A549 (cell line): ENCODE results near the gene ENTPD6. TPM values are rescaled to one million over a fixed set of nuclear protein-coding genes. Genes with fewer than 3 reads are reported as not detected.

Experiments used
- ATAC-seq, 2 experiments: fragments of 200-7000 bp in 1 of 2; fragments of >200 bp in 1 of 2; cut with Nextera tagmentation in 1 of 2; cut with Tn5 transposase in 1 of 2; 3 replicates each; pipeline versions ENCODE4 v1.8.0 to v1.9.1; 2018 to 2020; ENCODE audit warnings: mild to moderate bottlenecking in 1 of 2, moderate library complexity in 1 of 2
- CTCF ChIA-PET: fragments of 300-600 bp; sonication (Branson Sonifier 250); formaldehyde crosslinking; extraction: SDS; loops from one replicate; lab custom pipeline; 2021; ENCODE audit warnings: antibody characterized with exemption, inconsistent platforms; lab: Yijun Ruan, JAX
- POLR2A ChIA-PET: fragments of 350-600 bp; formaldehyde crosslinking; extraction: SDS; loops from one replicate; lab custom pipeline; 2021; ENCODE audit warnings: antibody characterized with exemption, inconsistent platforms; lab: Yijun Ruan, JAX
- DNase-seq, 2 experiments: peaks; one replicate each; pipeline versions ENCODE4 v3.0.0 to v3.0.0-alpha.2; 2011 to 2016; ENCODE audit warnings: low read depth in 1 of 2, low spot score in 1 of 2
- FAIRE-seq: peaks from 2 replicates; lab custom pipeline; 2011; peaks lifted over from hg19 to GRCh38; lab: Jason Lieb, UNC
- H3K27ac ChIP-seq, 2 experiments: fragments of >200 bp; sonication (Bioruptor Twin); formaldehyde crosslinking; 3 replicates each; pipeline ENCODE4 v1.5.1; 2016 to 2017
- H3K4me1 ChIP-seq: fragments of >200 bp; sonication (Bioruptor Twin); formaldehyde crosslinking; 3 replicates; pipeline ENCODE4 v1.6.1; 2016
- H3K4me2 ChIP-seq: fragments of >200 bp; sonication (Bioruptor Twin); formaldehyde crosslinking; 3 replicates; pipeline ENCODE4 v1.6.1; 2016
- H3K4me3 ChIP-seq: fragments of >200 bp; sonication (Bioruptor Twin); formaldehyde crosslinking; 3 replicates; pipeline ENCODE4 v1.5.1; 2016
- H3K9me3 ChIP-seq: fragments of >200 bp; sonication (Bioruptor Twin); formaldehyde crosslinking; 3 replicates; pipeline ENCODE4 v1.6.1; 2016
- BCL3 ChIP-seq: fragments of >200 bp; sonication (Bioruptor Twin); formaldehyde crosslinking; IDR thresholded peaks from 3 replicates; pipeline ENCODE4 v1.6.1; 2016
- CBX2 ChIP-seq: fragments of 200-600 bp; sonication (generic); IDR thresholded peaks from 2 replicates; pipeline ENCODE4 v1.6.1; 2016; ENCODE audit warnings: low read depth, mild to moderate bottlenecking, borderline replicate concordance
- CEBPB ChIP-seq, 2 experiments: fragments of >200 bp in 1 of 2; sonication (Bioruptor Twin) in 1 of 2; formaldehyde crosslinking in 1 of 2; IDR thresholded peaks; 2 replicates each; pipeline ENCODE4 v1.6.1; 2012 to 2016
- CTCF ChIP-seq: fragments of >200 bp; sonication (Bioruptor Twin); formaldehyde crosslinking; IDR thresholded peaks from 3 replicates; pipeline ENCODE4 v1.5.1; 2016
- EHMT2 ChIP-seq: fragments of 200-600 bp; sonication (generic); IDR thresholded peaks from 2 replicates; pipeline ENCODE4 v1.6.1; 2016; ENCODE audit warnings: antibody characterized with exemption, low read depth, mild to moderate bottlenecking, moderate library complexity
- EP300 ChIP-seq, 2 experiments: fragments of >200 bp; sonication (Bioruptor Twin); formaldehyde crosslinking; IDR thresholded peaks; 2 replicates in 1 of 2; 3 replicates in 1 of 2; pipeline ENCODE4 v1.6.1; 2016 to 2017
- HES2 ChIP-seq: fragments of >200 bp; sonication (Bioruptor Twin); formaldehyde crosslinking; IDR thresholded peaks from 2 replicates; pipeline ENCODE4 v1.6.1; 2016
- HOXB5 ChIP-seq: fragments of 250-450 bp; sonication (Bioruptor Pico); IDR thresholded peaks from 2 replicates; pipeline ENCODE4 v1.5.0; 2020; ENCODE audit warnings: mild to moderate bottlenecking, moderate library complexity
- MAFK ChIP-seq: fragments of 450-650 bp; IDR thresholded peaks from 2 replicates; pipeline ENCODE4 v1.6.1; 2014; ENCODE audit not compliant: partially characterized antibody
- MAX ChIP-seq: IDR thresholded peaks from 2 replicates; pipeline ENCODE4 v1.6.1; 2012
- MAZ ChIP-seq: fragments of 150-350 bp; IDR thresholded peaks from 2 replicates; pipeline ENCODE4 v1.6.1; 2014; ENCODE audit warnings: antibody characterized with exemption, low read depth, low read length, borderline replicate concordance
- NFE2L2 ChIP-seq: fragments of 150-350 bp; conservative IDR thresholded peaks from 2 replicates; pipeline ENCODE4 v1.6.1; 2014; ENCODE audit warnings: low read length
- NPAS2 ChIP-seq: fragments of 250-450 bp; sonication (Bioruptor Pico); IDR thresholded peaks from 2 replicates; pipeline ENCODE4 v1.8.0; 2022; ENCODE audit warnings: mild to moderate bottlenecking, moderate library complexity, borderline replicate concordance
- NR3C1 ChIP-seq: fragments of >200 bp; sonication (Bioruptor Twin); formaldehyde crosslinking; IDR thresholded peaks from 3 replicates; pipeline ENCODE4 v1.6.1; 2017
- RAD21 ChIP-seq, 2 experiments: fragments of >200 bp in 1 of 2; sonication (Bioruptor Twin) in 1 of 2; formaldehyde crosslinking in 1 of 2; IDR thresholded peaks in 1 of 2; conservative IDR thresholded peaks in 1 of 2; 2 replicates in 1 of 2; 3 replicates in 1 of 2; pipeline ENCODE4 v1.6.1; 2012 to 2018; ENCODE audit warnings: inconsistent platforms in 1 of 2
- RARB ChIP-seq: fragments of 250-450 bp; sonication (Bioruptor Pico); IDR thresholded peaks from 2 replicates; pipeline ENCODE4 v1.8.0; 2021; ENCODE audit warnings: mild to moderate bottlenecking, moderate library complexity
- RNF2 ChIP-seq: fragments of 200-600 bp; sonication (generic); IDR thresholded peaks from 2 replicates; pipeline ENCODE4 v1.6.1; 2016; ENCODE audit warnings: low read depth, mild to moderate bottlenecking, antibody characterized with exemption, moderate library complexity, borderline replicate concordance
- TP53 ChIP-seq: fragments of 250-450 bp; sonication (Bioruptor Pico); IDR thresholded peaks from 2 replicates; pipeline ENCODE4 v1.5.0; 2021; ENCODE audit warnings: mild to moderate bottlenecking, moderate library complexity
- USF2 ChIP-seq: fragments of 450-650 bp; IDR thresholded peaks from 2 replicates; pipeline ENCODE4 v1.6.1; 2014; ENCODE audit warnings: antibody characterized with exemption
- ZC3H11A ChIP-seq: fragments of 450-650 bp; IDR thresholded peaks from 2 replicates; pipeline ENCODE4 v1.6.1; 2014; ENCODE audit warnings: antibody characterized with exemption, mild to moderate bottlenecking
- ZSCAN20 ChIP-seq: fragments of 250-450 bp; sonication (Bioruptor Pico); IDR thresholded peaks from 2 replicates; pipeline ENCODE4 v1.8.0; 2022; ENCODE audit warnings: mild to moderate bottlenecking, moderate library complexity
- WGBS: methylation state at CpG from one replicate; pipeline ENCODE4 v1.1.6; 2017; ENCODE audit errors: missing lambda C conversion rate; 5-methylcytosine and 5-hydroxymethylcytosine counted together
- polyA plus RNA-seq, 4 experiments: library from polyadenylated mRNA; depleted of rRNA in 3 of 4; stranded (reverse); fragments of >200 nt; fragmentation: RNase III in 1 of 4; extraction: RNeasy Plus Mini Kit Qiagen cat#74134 plus additional on column Dnase treatment in 1 of 4; gene quantifications; 2 replicates in 3 of 4; 3 replicates in 1 of 4; pipeline ENCODE4 v1.2.3, GENCODE V29; 2011 to 2017

The ENTPD6 gene
- polyA plus RNA-seq, 2 of the 4 experiments (the other 2 are of a cell fraction): 85.7 to 87.0 TPM

GRCh38 chr20:25191689-25192088 lies 3.8 kb upstream of the ENTPD6 start:
- POLR2A ChIA-PET: no interaction called here

GRCh38 chr20:25193843-25194242 lies 1.7 kb upstream of the ENTPD6 start:
- DNase-seq (no peak), ATAC-seq (no peak)

More at GRCh38 chr20:25191689-25192088, 3.8 kb upstream of the ENTPD6 start:
- CTCF ChIA-PET: interaction anchor here (0.7 to 6.0 kb wide), 8 partner anchors 12 to 207 kb away, joined by 3 to 35 read pairs (median 4); partner anchors contain the start of gene APMAP
- Histone ChIP-seq H3K4me3 (no peak overlapping the region), H3K4me1 (peaks cover under 1% of the 10 kb centered on the region; the same call in 1 of the 3 replicates), H3K4me2 (no peak overlapping the region), H3K9me3 (peaks cover under 1% of the 10 kb centered on the region; the same call in 2 of the 3 replicates), H3K27ac (no peak overlapping the region)
- no peak for DNase-seq
- ATAC-seq: no peak
- FAIRE-seq: no peak
- 63% methylated on average over 2 of the region's 2 CpGs for WGBS
- no peak for TF ChIP-seq CEBPB (IDR thresholded peaks at IDR 0.05)
- TF ChIP-seq RAD21 (conservative IDR thresholded peaks at IDR 0.05 in 1 of 2, IDR thresholded peaks at IDR 0.05 in 1 of 2): no peak
- no peak for TF ChIP-seq NR3C1
- no peak for TF ChIP-seq TP53 (CRISPR knock-in tag)
- TF ChIP-seq MAZ: no peak
- TF ChIP-seq EP300 (IDR thresholded peaks at IDR 0.05): no peak

GRCh38 chr20:25194333-25194972 lies 1.1 kb upstream of the ENTPD6 start:
- H3K4me2 ChIP-seq: peak overlapping the region; percentile 82
- H3K27ac ChIP-seq: peak overlapping the region; percentile 92 to 94; a peak in 5 of 6 replicates
- CTCF ChIA-PET: interaction anchor here (0.8 to 6.0 kb wide), 14 partner anchors 8 to 200 kb away, joined by 3 to 37 read pairs (median 4); partner anchors contain the start of genes APMAP and PYGB
- ATAC-seq (no peak), DNase-seq (no peak), FAIRE-seq (no peak)
- no peaks in the 10 kb centered on the region for H3K9me3 ChIP-seq
- POLR2A ChIA-PET: interaction anchor here (0.7 to 2.5 kb wide), 8 partner anchors 8 to 117 kb away, joined by 3 to 49 read pairs (median 5); partner anchors contain the start of gene PYGB
- peaks cover 20% of the 10 kb centered on the region for H3K4me1 ChIP-seq
- WGBS: 85% methylated on average over 18 of the region's 18 CpGs
- no peak overlapping the region; the same call in 2 of the 3 replicates for H3K4me3 ChIP-seq
- no peak for TF ChIP-seq MAZ
- no peak for TF ChIP-seq CEBPB (IDR thresholded peaks at IDR 0.05)
- TF ChIP-seq CTCF: no peak
- no peak for TF ChIP-seq TP53 (CRISPR knock-in tag)
- TF ChIP-seq CBX2: no peak
- TF ChIP-seq HOXB5 (CRISPR knock-in tag): no peak
- TF ChIP-seq MAX: no peak
- TF ChIP-seq ZSCAN20 (CRISPR knock-in tag): no peak
- no peak for TF ChIP-seq RARB
- TF ChIP-seq MAFK: no peak
- TF ChIP-seq USF2: no peak

More at GRCh38 chr20:25193843-25194242, 1.7 kb upstream of the ENTPD6 start:
- WGBS: 94% methylated on average over 2 of the region's 2 CpGs
- H3K27ac ChIP-seq: no peak overlapping the region
- peaks cover 17% of the 10 kb centered on the region for H3K4me1 ChIP-seq
- CTCF ChIA-PET: interaction anchor here (1.2 to 6.0 kb wide), 5 partner anchors 15 to 200 kb away, joined by 4 to 37 read pairs (median 14); partner anchors contain the start of genes APMAP and PYGB
- no peak for TF ChIP-seq MAFK
- TF ChIP-seq ZC3H11A: no peak
- TF ChIP-seq RNF2: no peak
- no peak for TF ChIP-seq EHMT2
- TF ChIP-seq EP300 (IDR thresholded peaks at IDR 0.05): no peak
- TF ChIP-seq BCL3: no peak
- no peak for TF ChIP-seq NPAS2 (CRISPR knock-in tag)
- no peak for TF ChIP-seq NFE2L2
- no peak for TF ChIP-seq CTCF
- no peak for TF ChIP-seq HES2
- no peak for TF ChIP-seq TP53 (CRISPR knock-in tag)
- no peaks in the 10 kb centered on the region for H3K9me3 ChIP-seq
- POLR2A ChIA-PET: interaction anchor here (1.1 kb wide), 1 partner anchor 54 kb away, joined by 3 read pairs; the partner anchor contains the start of gene PYGB
- no peak overlapping the region for H3K4me2 ChIP-seq
- no peak for FAIRE-seq
- no peak overlapping the region for H3K4me3 ChIP-seq
